Glutamatergic neuron (in vitro differentiated cells): ENCODE measurements around the gene MDM2. TPM values are rescaled to one million over a fixed set of nuclear protein-coding genes. Genes with fewer than 3 reads are reported as not detected.

ENCODE experiments used
- DNase-seq: peaks from one replicate; pipeline ENCODE4 v3.0.0; 2022
- H3K27ac Mint-ChIP-seq: one replicate; pipeline ENCODE4 v1.8.0; 2020; ENCODE audit warnings: mild to moderate bottlenecking, mixed read lengths, inconsistent platforms; ENCODE audit not compliant: unreplicated experiment
- H3K27me3 Mint-ChIP-seq: one replicate; pipeline ENCODE4 v1.8.0; 2020; ENCODE audit warnings: mild to moderate bottlenecking, moderate library complexity, mixed read lengths, inconsistent platforms; ENCODE audit not compliant: unreplicated experiment
- H3K36me3 Mint-ChIP-seq: one replicate; pipeline ENCODE4 v1.8.0; 2020; ENCODE audit warnings: mild to moderate bottlenecking, mixed read lengths, inconsistent platforms; ENCODE audit not compliant: unreplicated experiment
- H3K4me1 Mint-ChIP-seq: one replicate; pipeline ENCODE4 v1.8.0; 2020; ENCODE audit warnings: mild to moderate bottlenecking, low read depth, mixed read lengths, inconsistent platforms; ENCODE audit not compliant: unreplicated experiment
- H3K4me3 Mint-ChIP-seq: one replicate; pipeline ENCODE4 v1.8.0; 2020; ENCODE audit warnings: mild to moderate bottlenecking, mixed read lengths, inconsistent platforms; ENCODE audit not compliant: unreplicated experiment
- H3K9me3 Mint-ChIP-seq: one replicate; pipeline ENCODE4 v1.8.0; 2020; ENCODE audit warnings: mild to moderate bottlenecking, moderate library complexity, mixed read lengths, inconsistent platforms; ENCODE audit not compliant: unreplicated experiment
- CTCF ChIP-seq: fragments of 200-600 bp; sonication (generic); IDR thresholded peaks from one replicate; pipeline ENCODE4 v1.5.0; 2021; ENCODE audit not compliant: partially characterized antibody, unreplicated experiment
- total RNA-seq: library from RNA; stranded (reverse); fragmentation: NEBNext Ultra II Directional; extraction: Animal tissue kit (Norgen Biotek cat#: 25700); gene quantifications from one replicate; pipeline ENCODE4 v1.2.1, GENCODE V29; 2021; ENCODE audit not compliant: unreplicated experiment

The MDM2 gene
- total RNA-seq, 1 donor from 2014 or later, result 84.9 TPM

DNA sequence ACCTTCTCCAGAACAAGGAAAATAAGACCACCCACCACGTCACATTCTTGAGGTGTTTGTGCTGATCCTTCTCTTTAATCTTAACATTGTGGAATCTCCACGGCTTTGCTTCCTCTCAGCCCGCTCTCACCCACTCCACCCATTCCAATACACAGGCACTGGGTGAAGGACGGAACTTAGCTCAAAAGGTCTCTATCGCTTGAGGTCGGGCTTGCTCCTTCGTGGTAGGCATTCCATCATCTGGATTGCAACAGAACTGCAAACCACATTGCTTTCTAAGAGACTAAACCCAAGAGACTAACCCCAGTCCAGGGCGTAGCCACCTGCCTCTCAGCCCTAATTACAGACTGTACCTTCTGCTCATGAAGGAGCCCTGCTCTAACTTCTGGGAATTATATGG is 24.0 kb upstream of the MDM2 start:
- H3K36me3 Mint-ChIP-seq, result no peaks in the 10 kb centered on the region
- no peak overlapping the region for H3K4me3 Mint-ChIP-seq
- H3K27me3 Mint-ChIP-seq, result peaks cover 2% of the 10 kb centered on the region
- no peak overlapping the region for H3K27ac Mint-ChIP-seq
- no peaks in the 10 kb centered on the region for H3K9me3 Mint-ChIP-seq
- no peak for DNase-seq
- peaks cover 2% of the 10 kb centered on the region for H3K4me1 Mint-ChIP-seq
- TF ChIP-seq CTCF, result no peak

DNA sequence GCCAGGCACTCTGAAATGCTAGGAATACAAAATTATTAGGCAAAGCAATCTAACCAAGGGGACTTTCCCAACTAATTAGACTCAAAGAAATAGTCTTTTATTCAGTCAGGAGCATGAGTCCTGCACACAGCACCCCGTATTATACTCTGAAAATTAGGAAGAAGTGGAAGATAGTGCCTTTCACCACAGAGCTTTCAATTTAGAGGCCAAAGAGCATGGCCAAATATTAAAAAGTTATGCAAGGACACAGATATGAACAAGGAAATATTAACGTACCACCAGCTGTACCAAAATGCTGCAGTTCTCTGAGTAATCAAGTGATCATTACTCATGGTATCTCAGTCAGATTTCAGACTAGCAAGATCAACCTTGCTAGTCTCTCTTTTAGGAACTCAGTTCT is 22.6 kb upstream of the MDM2 start:
- TF ChIP-seq CTCF, result no peak
- peaks cover 2% of the 10 kb centered on the region for H3K4me1 Mint-ChIP-seq
- H3K27me3 Mint-ChIP-seq, result peaks cover 2% of the 10 kb centered on the region
- no peak overlapping the region for H3K4me3 Mint-ChIP-seq
- no peaks in the 10 kb centered on the region for H3K9me3 Mint-ChIP-seq
- no peaks in the 10 kb centered on the region for H3K36me3 Mint-ChIP-seq
- H3K27ac Mint-ChIP-seq, result no peak overlapping the region
- no peak for DNase-seq

GRCh38 chr12:68785823-68786222 is 22.2 kb upstream of the MDM2 start:
- TF ChIP-seq CTCF, result no peak
- Mint-ChIP-seq H3K4me3 (no peak overlapping the region), H3K9me3 (no peaks in the 10 kb centered on the region), H3K4me1 (peaks cover 2% of the 10 kb centered on the region), H3K27me3 (peaks cover 2% of the 10 kb centered on the region), H3K36me3 (no peaks in the 10 kb centered on the region), H3K27ac (no peak overlapping the region)
- no peak for DNase-seq

- Mint-ChIP-seq H3K4me3 (no peak overlapping the region), H3K27ac (no peak overlapping the region), H3K9me3 (no peaks in the 10 kb centered on the region), H3K27me3 (peaks cover 2% of the 10 kb centered on the region), H3K36me3 (no peaks in the 10 kb centered on the region), H3K4me1 (peaks cover 2% of the 10 kb centered on the region)
- no peak for DNase-seq
- no peak for TF ChIP-seq CTCF
Observed at GRCh38 chr12:68786929-68787328, 21.0 kb upstream of the MDM2 start.

DNA sequence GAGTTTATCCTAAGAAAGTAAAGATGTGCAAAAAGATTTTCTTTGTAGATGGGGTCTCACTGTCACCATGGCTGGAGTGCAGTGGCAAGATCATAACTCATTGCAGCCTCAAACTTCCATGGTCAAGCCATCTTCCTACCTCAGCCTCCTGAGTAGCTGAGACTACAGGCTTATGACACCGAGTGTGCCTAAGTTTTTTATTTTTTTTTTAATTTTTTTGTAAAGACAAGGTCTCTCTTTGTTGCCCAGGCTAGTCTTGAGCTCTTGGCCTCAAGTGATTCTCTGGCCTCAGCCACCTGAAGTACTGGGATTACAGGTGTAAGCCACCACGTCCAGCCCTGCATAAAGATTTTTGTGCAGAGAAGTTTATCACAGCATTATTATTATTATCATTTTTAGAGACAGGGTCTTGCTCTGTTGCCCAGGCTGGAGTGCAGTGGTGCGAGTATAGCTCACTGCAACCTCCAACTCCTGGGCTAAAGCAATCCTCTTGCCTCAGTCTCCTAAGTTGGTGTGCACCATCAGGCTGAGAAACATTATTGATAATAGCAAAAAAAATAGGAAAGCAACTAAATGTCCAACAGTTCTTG is 19.3 kb upstream of the MDM2 start:
- no peaks in the 10 kb centered on the region for H3K27me3 Mint-ChIP-seq
- no peak for TF ChIP-seq CTCF
- H3K4me1 Mint-ChIP-seq, result peaks cover 10% of the 10 kb centered on the region
- no peak for DNase-seq
- no peaks in the 10 kb centered on the region for H3K9me3 Mint-ChIP-seq
- no peak overlapping the region for H3K4me3 Mint-ChIP-seq
- no peak overlapping the region for H3K27ac Mint-ChIP-seq
- H3K36me3 Mint-ChIP-seq, result no peaks in the 10 kb centered on the region
